Astrocyte of the cerebellum (primary cell): ENCODE results near the gene PLOD1.
"Not testable (repeated sequence)": the region's sequence is repeated elsewhere in the genome, so short reads cannot be mapped to it uniquely, and the experiment has no call there.

Source experiments
- DNase-seq: peaks from one replicate; pipeline ENCODE4 v3.0.0-alpha.2; 2011; ENCODE audit warnings: low read depth
- H3K4me3 ChIP-seq: 2 replicates; pipeline ENCODE4 v1.5.1; 2011; ENCODE audit warnings: mild to moderate bottlenecking, low read depth, low read length, moderate library complexity
- CTCF ChIP-seq: IDR thresholded peaks from 2 replicates; pipeline ENCODE4 v1.5.1; 2012; ENCODE audit warnings: low read length, low read depth, moderate library complexity, mild to moderate bottlenecking; ENCODE audit errors: missing control alignments
- in situ Hi-C: cut with HindIII; loops from 2 replicates; pipeline ENCODE4 v1.10.0; 2017; ENCODE audit warnings: low sequenced_read_pairs

PLOD1 gene

GRCh38 chr1:11923069-11923826, 11.3 kb upstream of the PLOD1 start:
- no peak for DNase-seq
- no peak overlapping the region for H3K4me3 ChIP-seq
- TF ChIP-seq CTCF, result no peak
- in situ Hi-C loops, result no loop called here

GRCh38 chr1:11923827-11924113, 10.7 kb upstream of the PLOD1 start:
- H3K4me3 ChIP-seq, result no peak overlapping the region
- DNase-seq, result no peak
- TF ChIP-seq CTCF, result no peak
- in situ Hi-C loops, result no loop called here

GRCh38 chr1:11924334-11925195, 10.0 kb upstream of the PLOD1 start:
- peak overlapping the region; percentile 46 for H3K4me3 ChIP-seq
- in situ Hi-C loops, result no loop called here
- DNase-seq, result no peak
- no peak for TF ChIP-seq CTCF

- DNase-seq, in situ Hi-C loops: not testable (repeated sequence)
- peak overlapping the region; percentile 46 for H3K4me3 ChIP-seq
Measured at GRCh38 chr1:11925196-11925937, 9.2 kb upstream of the PLOD1 start.

- DNase-seq, result no peak
- H3K4me3 ChIP-seq, result peak overlapping the region; percentile 46
- no peak for TF ChIP-seq CTCF
- in situ Hi-C loops, result no loop called here
Measured at GRCh38 chr1:11925938-11926292, 8.6 kb upstream of the PLOD1 start.

GRCh38 chr1:11927866-11928592, 6.5 kb upstream of the PLOD1 start:
- in situ Hi-C loops, result no loop called here
- no peak for TF ChIP-seq CTCF

More at GRCh38 chr1:11927866-11928592, 6.5 kb upstream of the PLOD1 start:
- H3K4me3 ChIP-seq, result no peak overlapping the region
- DNase-seq, result no peak
